Left renal cortex interstitium (tissue), 4 donors: Measurements from ENCODE around the gene PCK2. TPM values are rescaled to one million over a fixed set of nuclear protein-coding genes. Genes with fewer than 3 reads are reported as not detected.
A peak's percentile ranks its signal among the peaks of the same experiment; 100 is the strongest.
"Not testable (repeated sequence)": the region's sequence is repeated elsewhere in the genome, so short reads cannot be mapped to it uniquely, and the experiment has no call there.

Experiments
- DNase-seq, 4 donors: peaks; one replicate each; pipeline ENCODE4 v3.0.0-alpha.2; 2013; ENCODE audit warnings: low read depth in 4 of 4, low spot score in 2 of 4, missing footprints in 1 of 4
- polyA plus RNA-seq, 4 donors: library from polyadenylated mRNA; unstranded; fragments of 120-200 nt; gene quantifications; one replicate each; pipeline ENCODE4 v1.2.1, GENCODE V29; 2013; ENCODE audit not compliant: insufficient read length in 4 of 4

Gene PCK2
- polyA plus RNA-seq, 4 donors: 28.6 to 35.6 (median 30.8) TPM

DNA sequence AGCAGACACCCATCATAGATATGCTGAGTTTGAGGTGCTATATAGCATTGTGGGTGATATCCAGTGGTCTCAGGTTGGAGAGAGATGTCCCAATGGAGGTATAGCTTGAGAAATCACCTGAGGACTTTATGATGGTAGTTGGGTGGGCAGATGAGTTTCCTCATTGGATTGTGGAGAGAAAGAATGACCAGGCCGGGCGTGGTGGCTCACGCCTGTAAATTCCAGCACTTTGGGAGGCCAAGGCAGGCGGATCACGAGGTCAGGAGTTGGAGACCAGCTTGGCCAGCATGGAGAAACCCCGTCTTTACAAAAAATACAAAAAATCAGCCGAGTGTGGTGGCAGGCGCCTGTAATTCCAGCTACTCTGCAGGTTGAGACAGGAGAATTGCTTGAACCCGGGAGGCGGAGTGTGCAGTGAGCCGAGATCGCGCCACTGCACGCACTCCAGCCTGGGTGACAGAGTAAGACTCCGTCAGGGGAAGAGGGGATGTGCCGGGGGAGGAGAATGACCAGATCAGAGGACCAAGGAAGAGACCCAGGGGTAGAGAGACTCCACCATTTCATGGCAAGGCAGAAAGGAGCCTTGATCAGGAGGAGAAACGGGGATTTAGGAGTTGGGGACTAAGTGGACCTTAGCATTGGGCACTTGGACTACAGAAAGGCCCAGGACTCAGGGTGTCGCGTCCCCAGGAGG is 757 bp upstream of the PCK2 start:
- no peak for DNase-seq

DNA sequence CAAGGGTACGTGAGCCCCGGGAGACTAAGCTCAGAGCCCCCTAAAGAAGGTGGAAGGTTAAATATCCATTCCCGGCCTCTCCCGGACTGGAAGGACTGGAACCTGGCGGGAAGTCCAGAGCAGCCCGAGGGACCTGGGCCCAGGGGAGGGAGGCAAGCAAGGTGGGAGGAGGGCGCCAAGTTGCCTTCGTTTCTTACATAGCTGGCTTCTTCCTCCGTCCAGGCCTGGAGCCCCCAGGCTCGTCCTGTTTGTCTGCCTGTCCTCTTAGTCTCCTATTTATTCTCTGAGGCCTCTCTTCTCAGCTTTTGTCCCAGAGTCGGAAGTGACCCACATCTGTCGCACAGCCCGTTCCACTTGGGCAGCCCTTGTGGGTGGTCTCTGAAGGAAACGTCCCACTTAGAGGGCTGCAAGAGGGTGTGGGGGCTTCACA is 745 bp downstream of the PCK2 start:
- no peak for DNase-seq

DNA sequence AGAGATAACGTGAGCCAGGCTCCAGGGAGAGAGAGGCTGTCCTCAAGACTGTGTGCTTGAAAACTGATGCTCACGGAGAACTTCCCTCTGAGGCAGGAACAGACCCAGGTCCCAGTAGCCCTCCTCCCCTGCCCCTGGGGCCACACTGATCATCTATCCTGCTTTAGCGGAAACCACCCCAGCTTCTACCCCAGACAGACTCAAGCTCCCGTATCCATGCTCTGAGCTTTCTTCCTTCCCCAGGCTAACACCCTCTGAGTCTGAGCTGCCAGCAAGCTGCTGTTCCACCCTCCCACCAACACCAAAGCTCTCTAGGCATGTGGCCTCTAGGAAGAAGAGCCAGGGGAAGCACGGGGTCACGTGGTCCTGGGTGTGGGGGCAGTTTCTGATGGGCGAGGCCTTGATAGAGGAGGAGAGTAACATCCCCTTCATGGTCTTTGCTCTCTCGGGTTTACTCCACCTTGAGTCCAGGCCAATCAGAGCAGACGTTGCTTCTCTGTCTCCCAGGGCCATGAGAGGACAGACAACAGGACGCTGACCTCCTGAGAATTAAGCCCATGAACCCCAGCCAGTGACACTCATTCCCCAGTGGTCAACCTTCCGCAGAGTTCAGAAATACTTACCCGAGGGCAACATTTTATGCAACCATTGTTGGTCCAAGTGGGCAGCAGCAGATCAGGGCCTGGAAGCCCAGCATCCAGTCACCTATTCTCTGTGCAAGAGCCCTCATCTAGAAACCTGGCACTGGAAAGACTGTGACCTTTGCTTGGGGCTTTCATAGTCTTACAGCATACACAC is 1.4 kb downstream of the PCK2 start:
- DNase-seq: no peak

DNA sequence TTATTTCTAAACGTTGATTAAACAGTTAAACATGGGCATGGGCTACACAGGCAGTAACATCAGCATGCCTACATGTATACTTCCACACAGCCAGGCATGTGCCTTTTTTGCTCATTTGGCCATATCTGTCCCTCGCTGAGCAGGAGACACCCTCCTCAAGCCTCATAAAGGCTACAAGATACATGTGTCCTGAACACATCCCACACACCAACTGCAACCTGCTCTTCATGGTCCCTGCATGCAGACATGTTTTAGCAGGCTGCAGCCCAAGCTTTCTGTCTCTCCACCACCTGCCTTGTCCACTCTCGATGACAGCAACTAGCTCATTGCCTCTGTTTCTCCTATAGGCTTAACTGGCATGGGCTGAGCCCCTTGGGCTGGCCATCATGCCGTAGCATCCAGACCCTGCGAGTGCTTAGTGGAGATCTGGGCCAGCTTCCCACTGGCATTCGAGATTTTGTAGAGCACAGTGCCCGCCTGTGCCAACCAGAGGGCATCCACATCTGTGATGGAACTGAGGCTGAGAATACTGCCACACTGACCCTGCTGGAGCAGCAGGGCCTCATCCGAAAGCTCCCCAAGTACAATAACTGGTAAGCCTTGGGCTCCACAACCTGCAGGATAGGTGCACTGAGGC is 2.6 kb downstream of the PCK2 start:
- no peak for DNase-seq

DNA sequence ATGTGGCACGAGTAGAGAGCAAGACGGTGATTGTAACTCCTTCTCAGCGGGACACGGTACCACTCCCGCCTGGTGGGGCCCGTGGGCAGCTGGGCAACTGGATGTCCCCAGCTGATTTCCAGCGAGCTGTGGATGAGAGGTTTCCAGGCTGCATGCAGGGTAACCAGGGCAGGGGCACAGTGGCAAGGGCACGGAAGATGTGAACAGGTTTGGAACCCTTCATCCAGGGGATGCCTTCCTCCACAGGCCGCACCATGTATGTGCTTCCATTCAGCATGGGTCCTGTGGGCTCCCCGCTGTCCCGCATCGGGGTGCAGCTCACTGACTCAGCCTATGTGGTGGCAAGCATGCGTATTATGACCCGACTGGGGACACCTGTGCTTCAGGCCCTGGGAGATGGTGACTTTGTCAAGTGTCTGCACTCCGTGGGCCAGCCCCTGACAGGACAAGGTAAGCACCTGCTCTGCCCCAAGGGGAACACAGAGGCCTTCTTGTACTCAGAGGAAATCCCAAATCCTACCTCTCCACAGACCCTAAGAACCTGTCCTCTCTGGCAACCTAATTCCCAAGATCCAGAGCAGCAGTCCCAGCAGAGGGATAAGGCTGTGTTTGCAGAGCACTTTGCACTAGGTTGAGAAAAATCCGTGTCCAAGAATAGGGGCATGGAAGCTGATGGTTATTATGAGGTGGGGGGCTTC is 4.3 kb downstream of the PCK2 start:
- DNase-seq: no peak

DNA sequence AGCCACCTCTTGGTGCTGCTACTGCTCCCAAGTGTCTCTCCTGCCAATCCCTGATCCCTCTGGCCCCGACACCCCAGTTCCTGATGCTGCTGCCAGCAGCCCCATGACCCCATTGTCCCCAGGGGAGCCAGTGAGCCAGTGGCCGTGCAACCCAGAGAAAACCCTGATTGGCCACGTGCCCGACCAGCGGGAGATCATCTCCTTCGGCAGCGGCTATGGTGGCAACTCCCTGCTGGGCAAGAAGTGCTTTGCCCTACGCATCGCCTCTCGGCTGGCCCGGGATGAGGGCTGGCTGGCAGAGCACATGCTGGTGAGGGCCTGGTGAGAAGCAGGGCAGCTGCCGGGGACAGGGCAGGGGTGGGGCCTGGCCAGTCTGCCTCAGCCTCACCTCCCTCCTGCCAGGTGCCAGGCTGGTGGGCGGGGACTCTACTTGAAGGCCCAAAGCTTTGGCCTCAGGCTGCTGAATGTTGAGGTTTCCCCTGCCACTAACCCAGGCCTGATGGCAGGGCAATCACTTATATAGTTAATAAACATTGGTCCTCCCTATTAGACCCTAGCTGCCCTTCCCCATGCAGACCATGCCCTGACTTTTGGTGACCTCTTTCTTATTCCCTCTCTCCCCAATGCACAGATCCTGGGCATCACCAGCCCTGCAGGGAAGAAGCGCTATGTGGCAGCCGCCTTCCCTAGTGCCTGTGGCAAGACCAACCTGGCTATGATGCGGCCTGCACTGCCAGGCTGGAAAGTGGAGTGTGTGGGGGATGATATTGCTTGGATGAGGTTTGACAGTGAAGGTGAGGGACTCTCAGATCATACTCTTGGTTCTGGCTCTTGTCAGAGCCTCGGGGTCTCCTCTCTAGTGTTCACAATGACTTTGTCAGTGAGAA is 5.1 kb downstream of the PCK2 start:
- no peak for DNase-seq

DNA sequence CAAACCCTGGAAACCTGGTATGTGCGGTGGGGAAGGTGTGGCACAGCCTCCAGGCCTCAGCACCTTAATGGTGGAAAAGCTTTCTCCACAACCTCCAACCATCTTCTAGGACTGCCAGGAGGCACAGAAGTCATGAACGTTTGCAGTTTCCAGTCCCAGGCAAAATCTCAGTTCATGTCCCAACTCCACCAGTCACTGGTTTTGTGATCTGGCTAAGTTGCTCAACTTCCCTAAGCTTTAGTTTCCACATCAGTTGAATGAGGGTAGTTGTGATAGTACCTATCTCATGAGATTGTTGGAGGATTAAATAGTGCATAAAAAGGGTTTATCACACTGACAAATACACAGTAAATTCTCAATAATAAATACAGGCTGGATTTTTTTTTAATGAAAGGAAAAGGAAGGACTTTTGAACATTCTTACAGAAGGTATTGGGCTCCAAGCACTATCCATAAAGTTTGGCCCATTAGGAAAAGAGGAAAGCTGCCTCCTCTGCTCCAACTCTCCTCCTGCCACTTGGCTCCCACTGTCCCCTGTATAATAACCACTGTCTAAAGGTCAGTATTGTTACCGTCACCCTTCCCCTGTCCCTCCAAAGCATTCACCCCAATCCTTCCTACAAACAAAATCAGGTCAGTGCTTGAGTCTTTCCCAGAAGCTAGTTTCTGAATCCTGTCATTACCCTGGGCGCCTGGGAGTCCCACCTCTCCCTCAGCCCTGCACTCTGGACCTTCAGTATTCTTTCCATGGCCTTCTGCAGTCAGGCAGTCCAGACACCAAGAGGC is 6.3 kb downstream of the PCK2 start:
- no peak for DNase-seq

DNA sequence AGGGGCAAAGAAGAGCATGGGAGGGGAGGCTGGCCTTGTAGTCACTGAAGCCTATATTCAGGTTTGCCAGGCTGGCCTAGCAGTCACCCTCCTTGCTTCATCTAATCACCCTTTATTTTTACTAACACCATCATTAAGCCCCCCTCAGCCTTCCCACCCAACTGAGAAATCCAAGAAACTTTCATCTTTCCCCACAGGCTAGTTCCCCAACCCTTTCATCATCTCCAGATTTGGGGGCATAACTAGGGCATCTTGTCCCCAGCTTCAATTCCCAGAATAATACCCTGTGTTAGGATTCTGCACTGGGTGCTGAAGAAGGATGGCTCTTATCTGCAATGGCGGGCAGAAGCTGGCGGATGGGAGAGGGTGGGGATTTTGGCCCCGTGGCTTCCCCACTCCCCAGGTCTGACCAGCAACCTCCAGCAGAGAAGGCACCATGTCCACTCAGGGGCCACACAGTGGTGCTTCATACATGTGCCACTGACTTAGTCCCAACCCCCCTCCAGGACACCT is 6.9 kb downstream of the PCK2 start:
- no peak for DNase-seq

DNA sequence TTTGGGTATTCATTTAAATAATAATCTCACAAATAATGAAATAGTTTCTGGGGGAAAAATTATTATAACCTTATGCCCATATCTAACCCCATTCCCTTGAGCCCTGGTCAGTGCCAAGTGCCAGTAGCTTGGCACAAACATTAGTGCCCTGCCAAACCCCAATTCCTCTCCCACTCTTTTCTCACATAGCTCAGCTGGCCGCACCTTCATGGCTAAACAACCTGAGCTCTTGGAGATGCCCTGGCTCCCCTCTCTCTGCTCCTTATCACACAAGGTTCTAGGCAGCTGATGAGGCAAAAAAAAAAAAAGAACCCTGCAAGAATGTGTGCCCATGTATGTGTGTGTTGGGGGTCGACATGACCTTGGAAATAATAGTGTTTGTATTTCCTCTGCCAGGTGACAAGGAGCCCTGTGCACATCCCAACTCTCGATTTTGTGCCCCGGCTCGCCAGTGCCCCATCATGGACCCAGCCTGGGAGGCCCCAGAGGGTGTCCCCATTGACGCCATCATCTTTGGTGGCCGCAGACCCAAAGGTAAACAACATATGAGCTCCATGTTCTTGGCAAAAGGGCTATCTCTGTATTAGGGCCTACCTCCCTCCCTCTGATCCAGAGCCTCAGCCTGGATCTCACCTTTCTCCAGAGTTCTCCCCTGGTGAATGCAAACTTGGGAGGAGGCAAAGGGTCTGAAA is 8.4 kb downstream of the PCK2 start:
- no peak for DNase-seq

DNA sequence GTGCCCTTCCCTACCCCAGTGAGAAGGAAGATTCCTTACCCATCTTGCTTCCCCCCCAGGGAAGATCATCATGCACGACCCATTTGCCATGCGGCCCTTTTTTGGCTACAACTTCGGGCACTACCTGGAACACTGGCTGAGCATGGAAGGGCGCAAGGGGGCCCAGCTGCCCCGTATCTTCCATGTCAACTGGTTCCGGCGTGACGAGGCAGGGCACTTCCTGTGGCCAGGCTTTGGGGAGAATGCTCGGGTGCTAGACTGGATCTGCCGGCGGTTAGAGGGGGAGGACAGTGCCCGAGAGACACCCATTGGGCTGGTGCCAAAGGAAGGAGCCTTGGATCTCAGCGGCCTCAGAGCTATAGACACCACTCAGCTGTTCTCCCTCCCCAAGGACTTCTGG is 9.3 kb downstream of the PCK2 start:
- DNase-seq: no peak

DNA sequence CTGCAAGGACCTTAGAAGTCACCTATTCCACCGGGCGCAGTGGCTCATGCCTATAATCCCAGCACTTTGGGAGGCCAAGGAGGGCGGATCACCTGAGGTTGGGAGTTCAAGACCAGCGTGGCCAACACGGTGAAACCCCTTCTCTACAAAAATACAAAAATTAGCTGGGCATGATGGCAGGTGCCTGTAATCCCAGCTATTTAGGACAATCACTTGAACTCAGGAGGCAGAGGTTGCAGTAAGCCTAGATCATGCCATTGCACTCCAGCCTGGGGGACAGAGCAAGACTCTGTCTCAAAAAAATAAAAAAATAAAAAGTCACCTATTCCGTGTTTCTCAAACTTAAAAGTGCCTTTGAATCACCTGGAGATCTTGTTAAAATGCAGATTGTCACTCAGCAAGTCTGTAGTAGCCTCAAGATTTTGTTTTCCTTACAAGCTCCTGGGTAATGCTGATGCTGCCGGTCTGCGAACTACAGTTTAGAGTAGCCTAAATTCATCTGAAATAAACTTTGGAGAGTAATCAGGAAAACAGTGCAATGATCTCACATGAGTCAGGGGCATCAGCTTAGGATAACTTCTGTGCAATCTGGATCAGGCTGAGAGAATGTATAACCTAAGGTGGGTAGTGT is 11.6 kb downstream of the PCK2 start:
- DNase-seq: not testable (repeated sequence)

DNA sequence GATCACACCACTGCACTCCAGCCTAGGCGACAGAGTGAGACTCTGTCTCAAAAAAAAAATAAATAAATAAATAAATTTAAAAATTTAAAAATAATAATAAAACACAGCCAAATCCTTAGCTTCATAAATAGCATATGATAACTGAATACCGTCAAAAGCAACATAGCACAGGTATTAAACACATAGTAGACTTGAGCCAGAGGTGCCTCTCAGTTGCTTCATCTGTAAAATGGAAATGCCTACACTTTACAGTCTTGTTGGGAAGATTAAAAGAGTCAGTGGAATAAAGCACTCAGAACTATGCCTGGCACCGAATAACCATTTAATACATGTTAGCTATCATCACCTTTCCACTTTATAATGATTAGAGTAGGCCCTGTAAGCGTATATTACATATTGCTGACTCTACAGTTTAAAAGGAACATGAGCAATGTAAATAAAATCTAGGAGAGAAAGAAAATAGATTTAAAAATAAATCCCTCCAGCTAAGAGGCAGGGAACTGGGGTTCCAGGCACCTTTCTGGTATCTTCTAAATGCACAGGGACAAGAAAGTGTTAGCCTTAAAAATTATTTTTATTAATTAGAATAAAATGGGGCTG is 12.7 kb downstream of the PCK2 start:
- DNase-seq: no peak

DNA sequence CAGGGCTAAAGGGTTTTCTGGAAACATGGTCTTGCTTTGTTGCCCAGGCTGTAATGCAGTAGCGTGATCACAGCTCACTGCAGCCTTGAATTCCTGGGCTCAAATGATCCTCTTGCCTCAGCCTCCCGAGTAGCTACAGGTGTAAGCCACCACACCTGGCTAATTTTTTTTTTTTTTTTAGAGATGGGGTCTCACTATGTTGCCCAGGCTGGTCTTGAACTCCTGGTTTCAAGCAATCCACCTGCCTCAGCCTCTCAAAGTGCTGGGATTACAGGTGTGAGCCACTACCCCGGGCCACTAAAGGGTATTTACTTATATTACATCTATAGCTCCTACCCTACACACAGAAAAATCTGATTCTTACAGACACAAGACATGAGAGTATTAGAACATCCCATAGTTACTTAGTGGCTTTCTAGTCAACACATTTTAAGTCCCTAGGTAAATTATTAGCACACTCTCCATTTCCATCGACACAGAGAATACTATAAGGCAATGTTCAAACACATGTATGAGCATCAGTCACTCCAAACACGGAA is 14.3 kb downstream of the PCK2 start:
- no peak for DNase-seq

DNA sequence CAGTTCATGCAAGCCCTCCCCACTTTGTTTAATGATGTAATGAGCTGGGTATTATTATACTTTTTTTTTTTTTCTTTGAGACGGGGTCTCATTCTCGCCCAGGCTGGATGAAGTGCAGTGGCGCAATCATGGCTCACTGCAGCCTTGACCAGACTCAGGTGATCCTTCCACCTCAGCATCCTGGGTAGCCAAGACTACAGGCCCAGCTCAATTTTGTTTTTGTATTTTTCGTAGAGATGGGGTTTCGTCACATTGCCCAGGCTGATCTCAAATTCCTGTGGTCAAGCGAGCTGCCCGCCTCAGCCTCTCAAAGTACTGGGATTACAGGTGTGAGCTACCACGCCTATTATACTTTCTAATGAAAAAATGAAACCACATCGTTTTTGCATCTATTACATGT is 15.9 kb downstream of the PCK2 start:
- no peak for DNase-seq

DNA sequence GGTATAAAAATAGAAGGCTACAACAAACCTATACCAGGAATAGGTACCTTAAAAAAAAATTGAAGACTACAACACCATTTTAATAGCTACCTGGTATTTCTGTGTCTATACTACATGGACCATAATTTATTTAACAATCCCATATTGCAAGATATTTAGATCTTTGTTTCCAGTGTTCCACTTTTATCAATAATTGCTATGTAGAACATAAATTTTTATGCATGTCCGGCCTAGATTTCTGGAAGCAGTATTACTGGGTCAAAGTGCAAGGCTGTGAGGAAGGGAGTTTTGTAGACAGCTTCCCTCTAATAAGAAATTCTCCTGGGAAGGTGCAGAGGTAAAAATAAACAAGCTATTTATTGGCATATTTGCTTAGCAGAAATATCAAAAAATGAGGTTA is 16.4 kb downstream of the PCK2 start:
- no peak for DNase-seq

DNA sequence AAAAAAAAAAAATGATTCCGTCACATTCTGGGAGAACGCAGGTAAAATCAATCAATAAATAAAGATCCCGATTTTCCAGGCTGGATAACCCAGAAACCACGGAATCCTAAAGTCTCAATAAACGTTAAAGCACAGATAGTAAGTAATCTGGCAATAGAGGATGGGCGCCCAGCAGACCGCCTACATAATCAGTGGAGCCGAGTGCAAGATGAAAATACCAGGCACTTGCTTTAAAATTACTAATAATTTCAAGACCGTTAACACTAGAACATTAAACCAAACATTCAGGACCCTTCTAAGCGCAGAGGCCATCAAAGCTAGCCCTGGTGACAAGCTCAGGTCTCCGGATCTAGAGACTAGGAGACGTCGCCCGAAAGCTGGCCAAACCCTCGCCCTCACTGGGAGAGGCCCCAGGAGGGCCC is 19.3 kb downstream of the PCK2 start:
- DNase-seq: no peak

DNA sequence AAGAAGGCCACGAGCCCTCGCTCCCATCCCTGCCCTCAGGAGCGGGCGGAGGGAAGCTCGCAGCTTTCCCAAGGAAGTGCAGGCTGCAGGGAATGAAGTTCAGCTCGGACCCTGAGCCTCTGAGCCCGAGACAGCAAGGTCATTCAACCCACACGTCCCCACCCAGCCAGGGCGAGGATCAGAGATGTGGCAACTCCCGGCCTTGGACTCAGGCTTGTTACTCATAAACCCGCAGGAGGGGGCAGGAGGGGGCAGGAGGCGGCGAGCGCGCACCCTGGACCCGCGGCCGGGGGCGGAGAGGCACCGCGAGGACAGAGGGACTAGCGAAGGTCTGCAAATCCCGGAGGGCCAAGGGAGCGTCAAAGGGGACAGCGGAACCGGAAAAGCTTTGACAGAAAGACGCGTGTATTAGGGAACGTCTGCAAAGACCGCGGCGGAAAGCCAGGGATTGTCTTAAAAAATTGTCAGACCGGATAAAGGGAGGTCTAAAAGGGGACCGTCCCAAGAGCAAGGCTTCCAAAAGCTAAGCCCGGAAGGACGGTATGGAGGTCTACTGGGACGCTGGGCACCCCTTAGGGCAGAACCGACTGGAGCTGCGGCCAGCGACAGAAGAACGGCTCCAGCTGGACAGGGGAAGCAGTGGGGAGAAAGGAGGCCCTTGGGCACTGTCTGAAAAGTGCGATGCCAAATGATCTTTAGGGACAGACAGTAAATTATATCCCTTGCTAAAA is 19.9 kb downstream of the PCK2 start:
- peak in 2 of 4 donors; percentile 69 to 99 for DNase-seq
